ENCODE measurements around the gene SMAD3.

- TF ChIP-seq BRCA1 (IDR thresholded peaks at IDR 0.05; ENCODE audit: low read depth, low read length) (no peak), CEBPB (IDR thresholded peaks at IDR 0.05; ENCODE audit: borderline replicate concordance in 1 of 2, low read depth in 2 of 2, low read length in 2 of 2) (no peak), CTCF (IDR thresholded peaks at IDR 0.05 in 2 of 3, conservative IDR thresholded peaks at IDR 0.05 in 1 of 3; ENCODE audit: control insufficient read depth in 2 of 3, extremely low read depth in 1 of 3, insufficient read depth in 1 of 3, low read depth in 3 of 3, low read length in 3 of 3) (no peak), REST (IDR thresholded peaks at IDR 0.05; ENCODE audit: low read depth, low read length) (no peak), POLR2A (IDR thresholded peaks at IDR 0.05; ENCODE audit: low read depth, low read length) (0 out of 2 replicates have a peak, but pooled peaks have one; percentile 8), NR2C2 (IDR thresholded peaks at IDR 0.05; ENCODE audit: borderline replicate concordance, control insufficient read depth, insufficient read length, low read depth) (no peak), ZNF274 (IDR thresholded peaks at IDR 0.05; ENCODE audit: insufficient read depth, insufficient read length) (no peak), TCF3 (IDR thresholded peaks at IDR 0.05; ENCODE audit: borderline replicate concordance, insufficient read depth, low read depth, low read length) (no peak)
These were observed 109.0 kb downstream of the SMAD3 start for GRCh38 chr15:67174446-67174845.
